Esophagus squamous epithelium (tissue), 4 donors: ENCODE measurements around the gene GPR87.

Experiments used
- POLR2A ChIP-seq, 4 donors: fragments of 450-650 bp; IDR thresholded peaks; one replicate each; pipeline ENCODE4 v1.6.1; 2017; ENCODE audit warnings: antibody characterized with exemption in 4 of 4, mild to moderate bottlenecking in 4 of 4, moderate library complexity in 3 of 4
- TF ChIP-seq, protein P1 (sequence below), 6 experiments: fragments of 450-650 bp in 4 of 6; fragments of 200-600 bp in 2 of 6; sonication (generic) in 2 of 6; IDR thresholded peaks; one replicate each; pipeline ENCODE4 v1.5.1; 2016 to 2019; ENCODE audit warnings: antibody characterized with exemption in 6 of 6, mild to moderate bottlenecking in 4 of 6, moderate library complexity in 4 of 6

DNA sequence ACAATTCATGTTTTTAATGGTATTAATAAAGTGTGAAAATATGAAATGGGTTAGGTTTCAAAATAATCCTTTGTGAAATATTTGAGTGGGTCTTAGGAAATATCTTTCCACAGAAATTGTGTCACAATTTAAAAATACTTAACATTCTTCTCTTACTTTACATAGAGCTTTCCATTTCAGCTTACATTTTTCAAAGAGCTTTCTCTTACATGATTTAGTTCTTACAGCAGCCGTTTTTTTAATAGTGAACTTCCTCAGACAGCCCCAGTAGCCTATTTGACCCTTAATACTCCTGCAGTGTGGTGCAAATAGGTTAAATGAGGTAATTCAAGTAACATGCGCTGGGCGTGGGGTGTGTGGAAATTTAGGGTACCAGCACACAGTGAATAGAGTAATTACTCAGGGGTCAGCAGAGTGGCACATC is 46.1 kb upstream of the GPR87 start:
- TF ChIP-seq, protein P1, sequence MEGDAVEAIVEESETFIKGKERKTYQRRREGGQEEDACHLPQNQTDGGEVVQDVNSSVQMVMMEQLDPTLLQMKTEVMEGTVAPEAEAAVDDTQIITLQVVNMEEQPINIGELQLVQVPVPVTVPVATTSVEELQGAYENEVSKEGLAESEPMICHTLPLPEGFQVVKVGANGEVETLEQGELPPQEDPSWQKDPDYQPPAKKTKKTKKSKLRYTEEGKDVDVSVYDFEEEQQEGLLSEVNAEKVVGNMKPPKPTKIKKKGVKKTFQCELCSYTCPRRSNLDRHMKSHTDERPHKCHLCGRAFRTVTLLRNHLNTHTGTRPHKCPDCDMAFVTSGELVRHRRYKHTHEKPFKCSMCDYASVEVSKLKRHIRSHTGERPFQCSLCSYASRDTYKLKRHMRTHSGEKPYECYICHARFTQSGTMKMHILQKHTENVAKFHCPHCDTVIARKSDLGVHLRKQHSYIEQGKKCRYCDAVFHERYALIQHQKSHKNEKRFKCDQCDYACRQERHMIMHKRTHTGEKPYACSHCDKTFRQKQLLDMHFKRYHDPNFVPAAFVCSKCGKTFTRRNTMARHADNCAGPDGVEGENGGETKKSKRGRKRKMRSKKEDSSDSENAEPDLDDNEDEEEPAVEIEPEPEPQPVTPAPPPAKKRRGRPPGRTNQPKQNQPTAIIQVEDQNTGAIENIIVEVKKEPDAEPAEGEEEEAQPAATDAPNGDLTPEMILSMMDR (IDR thresholded peaks at IDR 0.05), result no peak
- no peak for TF ChIP-seq POLR2A (IDR thresholded peaks at IDR 0.05)
